GM18499 (cell line): Measurements from ENCODE around the gene CDC42EP1.

Experiments
- ATAC-seq: cut with Tn5 transposase; IDR thresholded peaks from one replicate; pipeline ENCODE4 v1.9.1; 2021; ENCODE audit warnings: moderate number of reproducible peaks; ENCODE audit not compliant: insufficient read depth, unreplicated experiment

The CDC42EP1 gene

GRCh38 chr22:37557321-37558001 lies 2.8 kb upstream of the CDC42EP1 start:
- ATAC-seq = no peak

- ATAC-seq = no peak
These were observed 1.5 kb upstream of the CDC42EP1 start for GRCh38 chr22:37558815-37559214.

- ATAC-seq = no peak
These were observed 769 bp upstream of the CDC42EP1 start for GRCh38 chr22:37559521-37559900.

GRCh38 chr22:37560608-37561211 lies 430 bp downstream of the CDC42EP1 start:
- no peak for ATAC-seq

- no peak for ATAC-seq
These were observed 1.1 kb downstream of the CDC42EP1 start for GRCh38 chr22:37561212-37562048.

GRCh38 chr22:37562049-37562875 lies 2.0 kb downstream of the CDC42EP1 start:
- no peak for ATAC-seq

- no peak for ATAC-seq
These were observed 3.1 kb downstream of the CDC42EP1 start for GRCh38 chr22:37563153-37564081.

GRCh38 chr22:37564111-37564711 lies 3.9 kb downstream of the CDC42EP1 start:
- ATAC-seq = no peak

- no peak for ATAC-seq
These were observed 5.5 kb downstream of the CDC42EP1 start for GRCh38 chr22:37565830-37566229.

GRCh38 chr22:37566329-37566837 lies 6.1 kb downstream of the CDC42EP1 start:
- ATAC-seq = no peak

- ATAC-seq = no peak
These were observed 6.9 kb downstream of the CDC42EP1 start for GRCh38 chr22:37566903-37567798.

GRCh38 chr22:37568012-37568411 lies 7.7 kb downstream of the CDC42EP1 start:
- ATAC-seq = no peak

- no peak for ATAC-seq
These were observed 8.2 kb downstream of the CDC42EP1 start for GRCh38 chr22:37568448-37569008.

- no peak for ATAC-seq
These were observed 9.0 kb downstream of the CDC42EP1 start for GRCh38 chr22:37569009-37569920.

GRCh38 chr22:37569921-37570660 lies 9.8 kb downstream of the CDC42EP1 start:
- no peak for ATAC-seq

- ATAC-seq = no peak
These were observed 10.3 kb downstream of the CDC42EP1 start for GRCh38 chr22:37570661-37570976.
